GM21515 (cell line): ENCODE data around the gene CDH23.

ENCODE experiments used
- ATAC-seq: cut with Tn5 transposase; IDR thresholded peaks from one replicate; pipeline ENCODE4 v1.9.1; 2021; ENCODE audit not compliant: unreplicated experiment

CDH23 gene

DNA sequence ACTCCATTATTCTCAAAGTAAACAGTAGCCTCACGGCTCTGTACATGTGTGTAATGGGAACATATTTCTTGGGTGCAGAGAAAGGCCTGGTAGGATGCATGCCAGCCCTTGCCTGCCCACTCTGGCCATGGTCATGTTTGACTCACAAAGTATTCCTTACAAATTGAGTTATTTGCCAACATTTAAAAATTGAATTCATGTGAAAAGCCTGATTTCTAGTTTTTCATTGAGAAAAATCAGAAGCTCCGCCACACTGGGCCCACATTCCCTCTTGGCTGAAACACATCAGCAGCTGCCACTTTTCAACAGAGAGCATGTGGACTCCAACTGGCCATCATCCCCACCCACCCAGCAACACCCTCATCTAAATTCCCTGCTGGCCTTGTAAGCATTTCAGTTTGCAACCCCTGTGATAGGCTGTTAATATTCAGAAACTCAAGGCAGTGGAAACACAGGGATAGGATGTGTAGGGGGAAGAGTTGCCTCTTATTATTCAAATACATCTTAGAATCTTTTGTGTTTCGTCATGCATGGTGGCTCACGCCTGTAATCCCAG lies 40.9 kb downstream of the CDH23 start:
- no peak for ATAC-seq

DNA sequence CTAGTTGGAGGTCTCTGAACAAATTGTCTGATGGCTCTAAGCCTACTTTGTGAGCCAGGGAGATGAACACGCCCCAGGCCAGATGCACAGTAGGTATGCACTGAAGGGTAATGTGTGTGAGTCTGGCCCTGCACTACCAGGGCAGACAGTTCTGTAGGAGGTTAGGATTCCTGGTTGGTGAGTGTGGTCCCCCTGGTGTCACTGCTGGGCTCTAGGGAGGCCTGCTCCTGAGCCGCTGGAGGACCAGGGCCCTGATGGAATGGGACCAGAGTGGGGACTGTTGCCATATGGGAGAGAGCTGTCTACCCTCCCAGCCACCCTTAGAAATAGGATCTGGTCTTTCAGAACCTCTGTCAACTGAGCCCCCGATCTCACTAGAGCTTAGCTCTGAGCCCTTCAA lies 42.0 kb downstream of the CDH23 start:
- ATAC-seq: no peak

DNA sequence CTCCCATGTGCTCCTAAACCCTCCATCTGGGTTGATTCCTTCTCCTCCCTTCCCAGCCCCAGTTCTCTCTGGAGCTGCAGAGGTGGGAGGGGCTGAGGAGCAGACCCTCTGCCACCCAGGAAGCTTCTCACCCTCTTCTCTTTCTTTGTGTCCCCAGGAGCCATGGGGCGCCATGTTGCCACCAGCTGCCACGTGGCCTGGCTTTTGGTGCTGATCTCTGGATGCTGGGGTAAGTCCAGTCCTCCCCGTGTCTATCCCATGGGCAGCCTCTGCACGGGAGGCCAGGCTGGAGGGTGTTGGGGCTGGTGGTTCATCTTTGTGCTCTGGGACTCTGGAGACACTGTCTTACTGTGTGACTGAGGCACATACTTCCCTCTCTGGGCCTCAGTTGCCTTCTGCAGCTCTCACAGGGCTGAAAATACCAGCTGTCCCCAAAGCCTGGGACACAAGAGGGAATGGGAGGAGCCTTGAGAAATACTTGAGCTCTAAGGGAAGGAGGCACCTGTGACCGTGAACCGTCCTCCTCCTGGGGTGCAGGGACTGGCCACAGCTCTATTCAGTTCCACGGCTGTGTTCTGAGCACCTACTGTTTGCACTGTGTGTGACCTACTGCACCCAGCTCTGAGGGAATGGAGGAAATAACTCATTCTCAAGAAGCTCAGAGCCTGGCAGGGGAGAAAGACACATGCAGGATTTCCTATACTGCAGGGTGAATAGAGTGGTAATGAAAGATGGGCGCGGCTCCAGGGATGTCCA lies 43.1 kb downstream of the CDH23 start:
- no peak for ATAC-seq

DNA sequence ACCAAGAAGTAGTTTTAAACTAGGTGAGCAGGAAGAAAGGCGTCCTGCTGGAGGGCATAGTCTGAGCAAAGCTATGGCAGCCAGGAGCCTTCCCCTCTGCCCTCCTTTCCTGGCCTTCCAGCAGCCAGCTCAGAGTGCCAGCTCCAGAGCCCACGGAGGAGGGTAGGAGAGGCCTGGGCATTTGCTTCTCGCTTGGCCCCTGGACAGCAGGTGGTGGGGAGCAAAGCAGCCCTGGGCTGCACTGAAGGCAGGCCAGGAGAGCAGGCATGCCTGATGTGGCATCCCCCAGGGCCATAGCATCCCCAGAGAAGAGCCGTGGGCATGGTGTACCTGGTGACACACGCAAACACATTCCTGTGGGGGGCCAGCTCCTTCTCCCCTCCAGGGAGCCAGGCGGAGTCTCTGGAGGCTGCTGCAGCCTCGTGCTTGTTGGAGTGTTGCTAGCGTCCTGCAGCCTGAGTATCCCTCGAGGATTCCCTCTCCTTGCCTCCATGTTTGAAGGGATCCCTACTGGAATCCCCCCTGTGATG lies 43.9 kb downstream of the CDH23 start:
- ATAC-seq: no peak

DNA sequence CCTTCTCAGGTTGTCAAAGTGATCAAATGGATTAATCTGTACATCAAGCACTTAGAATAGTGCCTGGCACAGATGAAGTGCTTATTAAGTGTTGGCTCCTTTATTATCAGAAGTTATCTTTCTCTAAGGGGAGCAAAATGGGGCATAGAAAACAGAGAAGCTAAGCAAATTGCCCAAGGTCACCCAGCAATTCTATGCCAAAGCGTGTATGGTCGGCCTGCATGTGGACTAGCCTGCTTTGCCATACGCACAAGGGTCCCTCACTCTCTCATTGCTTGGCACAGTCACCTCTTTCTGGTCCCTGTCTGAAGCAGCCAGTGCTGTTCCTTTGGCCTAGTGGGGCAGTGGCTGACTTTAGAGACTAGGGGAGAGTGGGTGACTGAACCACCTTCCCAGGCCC lies 45.3 kb downstream of the CDH23 start:
- ATAC-seq: no peak

DNA sequence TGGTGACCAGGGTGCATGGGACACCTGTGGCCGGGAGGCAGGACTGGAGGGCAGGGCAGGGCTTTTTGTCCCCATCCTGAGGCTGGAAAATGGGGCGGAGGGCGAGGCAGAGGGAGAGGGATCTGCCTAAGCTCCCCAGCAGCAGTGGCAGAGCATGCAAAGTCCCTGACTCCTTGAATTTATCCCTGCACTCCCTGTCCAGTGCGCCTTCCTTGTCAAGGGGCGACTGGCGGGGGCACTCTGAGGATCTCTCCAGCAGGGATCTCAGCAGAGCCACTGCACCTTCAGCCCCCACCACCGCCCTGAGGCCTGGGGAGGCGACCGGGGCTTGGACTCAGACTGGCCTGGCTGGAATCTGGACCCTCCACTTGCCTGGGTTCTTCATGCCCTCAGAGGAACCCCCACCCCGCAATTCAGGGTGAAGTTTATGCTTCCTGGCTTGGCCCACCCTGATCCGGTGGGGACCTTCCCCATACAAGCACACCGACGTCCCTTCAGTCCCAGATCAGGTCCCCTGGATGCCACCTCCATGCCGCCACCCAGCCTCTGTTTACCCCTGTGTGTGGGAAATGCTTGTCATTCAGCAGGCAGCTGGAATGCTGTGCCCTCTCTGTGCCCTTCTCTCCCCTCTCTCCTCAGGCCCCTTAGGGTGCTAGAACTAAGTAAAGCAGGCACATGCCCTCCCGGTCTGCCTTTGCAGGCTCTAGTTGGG lies 46.3 kb downstream of the CDH23 start:
- ATAC-seq: no peak

DNA sequence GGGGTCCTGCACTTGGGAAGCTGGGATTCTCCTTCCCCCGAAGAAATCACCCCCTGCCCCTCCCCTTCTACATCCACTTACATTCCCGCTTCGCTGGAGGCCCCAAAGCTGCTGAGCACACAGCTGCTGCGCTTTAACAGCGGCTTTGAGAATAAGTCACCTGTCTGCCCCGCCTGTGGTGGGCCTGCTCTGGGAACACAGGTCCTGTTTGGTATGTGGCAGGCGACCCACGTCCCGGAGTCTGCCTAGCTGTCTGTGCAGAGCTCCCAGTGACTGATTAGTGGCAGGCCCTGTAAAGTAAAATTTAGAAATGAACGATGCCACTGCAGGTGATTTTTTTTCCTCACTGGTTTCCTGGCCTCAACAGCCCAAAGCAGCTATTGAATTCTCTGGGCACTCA lies 47.0 kb downstream of the CDH23 start:
- no peak for ATAC-seq

DNA sequence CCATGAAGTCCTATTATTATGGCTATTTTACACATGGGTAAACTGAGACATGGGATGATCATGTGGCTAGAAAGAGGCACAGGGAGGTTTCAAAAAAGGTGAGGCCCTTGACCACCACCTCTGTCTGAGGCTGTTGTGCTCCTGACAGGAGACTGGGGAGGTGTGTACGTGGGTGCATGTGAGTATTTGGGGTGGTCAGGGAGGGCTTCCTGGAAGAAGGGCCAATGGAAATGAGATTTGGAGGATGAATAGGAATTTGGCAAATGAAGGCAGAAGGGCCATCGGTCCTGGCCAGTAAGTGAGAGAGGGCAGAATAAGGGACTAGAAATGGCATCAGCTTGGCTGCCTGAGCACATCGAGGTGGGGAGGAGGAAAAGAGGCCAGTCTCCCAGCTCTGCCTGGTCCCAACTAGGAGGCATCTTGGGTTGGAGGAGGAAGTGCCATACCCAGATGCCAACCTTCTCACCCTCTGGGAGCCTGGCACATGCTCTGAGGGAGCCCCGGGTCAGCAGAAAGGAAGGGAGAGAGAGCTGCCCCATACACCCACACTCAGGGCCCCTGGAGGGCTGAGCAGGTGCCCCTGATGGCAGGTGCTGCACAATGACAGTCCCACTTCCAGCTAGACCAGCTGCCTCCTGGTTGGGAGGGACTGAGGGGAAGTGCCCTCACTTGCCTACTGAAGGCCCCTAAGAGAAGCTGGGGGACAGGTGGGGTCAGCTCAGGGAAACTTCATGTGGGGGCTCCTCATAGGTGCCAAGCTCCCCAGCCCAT lies 47.7 kb downstream of the CDH23 start:
- ATAC-seq: no peak

DNA sequence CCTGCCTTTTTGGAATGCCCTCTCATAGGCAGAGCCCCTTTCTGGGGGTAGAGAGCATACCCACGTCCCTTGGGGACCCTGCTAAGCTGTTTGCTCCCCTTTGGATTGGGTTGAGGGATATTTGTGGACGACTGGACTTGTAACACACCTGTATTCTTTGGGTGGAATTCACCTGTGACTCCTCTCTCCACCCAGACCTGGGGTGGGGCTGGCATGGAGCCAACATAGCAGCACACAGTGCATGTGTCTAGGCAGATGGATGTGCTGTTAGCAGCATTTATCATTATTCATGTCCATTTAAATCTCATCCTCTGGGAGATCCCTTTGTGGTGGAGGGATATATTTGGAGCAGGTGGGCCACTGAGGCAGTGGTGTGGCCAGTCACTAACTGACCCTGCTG lies 51.0 kb downstream of the CDH23 start:
- no peak for ATAC-seq

DNA sequence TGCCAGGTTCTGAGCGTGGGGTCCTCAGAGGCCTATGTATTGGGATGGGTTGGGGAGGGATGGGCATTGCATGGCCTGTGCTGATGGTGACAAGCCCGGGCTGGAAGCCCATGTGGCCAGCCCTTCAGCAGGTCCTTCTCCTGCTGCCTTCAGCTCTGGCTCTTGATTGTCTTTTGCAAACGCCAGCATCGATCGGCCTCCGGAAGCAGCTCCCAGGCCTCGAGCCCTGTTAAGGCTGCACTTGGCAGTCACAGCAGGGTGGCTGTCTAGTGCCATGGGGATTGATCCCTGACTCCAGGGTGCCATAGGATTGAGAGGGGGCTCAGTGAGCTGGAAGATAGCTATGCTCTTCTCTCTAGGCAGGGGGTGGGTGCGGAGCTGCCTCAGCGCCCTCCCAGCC lies 51.4 kb downstream of the CDH23 start:
- no peak for ATAC-seq

DNA sequence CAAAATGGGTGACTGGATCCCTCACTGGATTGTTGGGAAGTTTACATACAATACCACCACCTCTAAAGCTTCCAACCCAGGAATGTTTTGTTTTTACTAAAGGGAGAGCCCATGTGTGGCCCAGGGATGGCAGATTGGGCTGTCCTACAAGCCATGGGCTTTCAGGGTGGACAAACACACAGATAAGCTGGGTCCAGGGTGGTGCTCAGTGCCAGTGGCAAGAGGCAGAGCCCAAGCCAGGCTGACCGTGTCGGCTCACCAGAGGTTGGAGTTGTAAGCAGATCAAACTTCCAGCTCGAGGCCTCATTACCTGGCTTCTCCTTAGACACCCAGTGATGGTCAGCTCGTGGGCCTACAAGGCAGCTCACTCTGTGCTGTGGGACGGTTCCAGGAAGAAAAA lies 52.3 kb downstream of the CDH23 start:
- ATAC-seq: no peak

DNA sequence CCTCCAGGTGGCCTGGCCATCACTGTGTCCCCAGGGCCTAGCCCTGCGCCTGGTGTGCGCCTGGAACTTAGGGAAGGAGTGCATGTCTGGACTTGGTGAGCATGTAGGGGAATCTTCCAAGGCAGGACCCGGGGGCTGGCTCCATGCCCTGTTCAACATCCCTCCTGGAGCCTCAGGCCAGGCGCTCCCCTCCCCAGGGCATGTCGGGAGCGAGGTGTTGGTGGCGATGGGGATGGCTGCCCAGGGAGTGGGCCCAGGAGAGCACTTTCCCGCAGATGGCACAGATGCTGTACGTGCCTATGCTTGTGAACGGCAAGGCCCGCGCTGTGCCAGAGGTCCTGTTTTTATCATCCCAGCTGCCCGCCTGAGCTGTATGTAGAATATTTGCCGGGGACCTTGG lies 55.0 kb downstream of the CDH23 start:
- no peak for ATAC-seq

DNA sequence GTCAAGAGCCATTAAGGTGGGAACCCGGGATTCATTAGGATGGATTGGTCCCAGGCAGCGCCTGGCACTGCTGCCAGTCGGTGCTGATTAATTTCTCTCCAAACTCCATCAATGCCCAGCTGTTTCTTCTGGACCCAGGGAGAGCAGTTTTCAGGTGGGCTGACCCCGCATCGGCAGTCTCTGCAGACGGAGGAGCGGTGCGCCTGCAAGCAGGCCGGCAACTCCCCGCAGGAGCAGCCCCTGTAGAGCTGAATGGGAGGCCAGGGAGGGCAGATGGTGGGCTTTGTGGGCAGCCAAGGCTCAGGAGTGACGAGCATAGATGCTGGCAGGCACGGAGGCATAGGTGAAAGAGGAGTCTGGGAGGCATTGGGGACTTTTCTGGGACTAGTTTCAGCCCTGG lies 56.5 kb downstream of the CDH23 start:
- no peak for ATAC-seq

DNA sequence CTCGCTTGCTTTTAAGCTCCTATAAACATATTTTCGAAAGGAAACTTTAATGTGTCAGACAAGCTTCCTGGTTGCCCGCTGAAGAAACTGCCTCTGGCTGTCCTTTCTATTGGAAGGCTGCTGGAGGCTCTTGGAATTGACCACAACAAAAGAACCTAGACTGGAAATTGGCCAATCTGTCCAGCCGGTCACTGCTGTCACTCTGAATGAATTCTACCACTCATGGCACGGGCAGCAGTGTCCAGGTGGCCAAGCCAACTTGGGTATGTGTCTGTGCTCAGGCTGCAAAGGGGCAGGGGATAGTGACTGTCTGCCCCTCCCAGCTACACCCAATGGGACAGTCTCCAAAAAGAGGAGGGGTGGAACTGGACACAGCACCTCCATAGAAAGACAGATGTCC lies 57.6 kb downstream of the CDH23 start:
- ATAC-seq: no peak

DNA sequence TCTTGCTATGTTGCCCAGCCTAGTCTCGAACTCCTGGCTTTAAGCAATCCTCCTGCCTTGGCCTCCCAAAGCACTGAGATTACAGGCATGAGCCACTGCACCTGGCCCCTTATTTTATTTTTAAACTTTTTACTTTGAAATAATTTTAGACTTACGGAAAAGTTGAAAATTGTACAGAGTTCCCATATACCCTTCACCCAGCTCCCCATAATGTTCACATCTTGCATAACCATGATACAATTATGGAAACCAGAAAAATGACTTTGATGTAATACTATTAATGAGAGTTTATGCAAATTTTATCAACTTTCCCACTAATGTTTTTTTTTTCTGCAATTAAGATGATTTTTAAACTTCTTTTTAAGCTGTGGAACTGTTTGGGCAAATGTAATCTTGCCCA lies 58.3 kb downstream of the CDH23 start:
- ATAC-seq: no peak

DNA sequence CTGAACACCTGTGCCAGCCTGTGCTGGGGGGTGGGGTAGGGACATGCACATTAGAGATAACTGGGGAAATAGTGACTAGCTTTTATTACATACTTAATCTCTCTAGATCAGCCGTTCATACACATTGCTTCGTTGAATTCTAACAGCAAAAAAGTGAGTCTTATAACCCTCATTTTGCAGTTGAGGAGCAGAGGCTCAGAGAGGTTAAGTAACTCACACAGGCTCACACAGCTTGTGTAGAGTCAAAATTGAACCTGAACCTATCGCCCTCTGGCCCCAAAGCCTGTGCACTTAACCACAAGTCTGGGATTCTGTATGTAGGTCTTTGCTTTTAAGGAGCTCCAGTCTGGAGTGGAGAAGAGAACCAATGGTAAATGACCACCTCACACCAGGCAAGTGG lies 59.9 kb downstream of the CDH23 start:
- ATAC-seq: no peak

DNA sequence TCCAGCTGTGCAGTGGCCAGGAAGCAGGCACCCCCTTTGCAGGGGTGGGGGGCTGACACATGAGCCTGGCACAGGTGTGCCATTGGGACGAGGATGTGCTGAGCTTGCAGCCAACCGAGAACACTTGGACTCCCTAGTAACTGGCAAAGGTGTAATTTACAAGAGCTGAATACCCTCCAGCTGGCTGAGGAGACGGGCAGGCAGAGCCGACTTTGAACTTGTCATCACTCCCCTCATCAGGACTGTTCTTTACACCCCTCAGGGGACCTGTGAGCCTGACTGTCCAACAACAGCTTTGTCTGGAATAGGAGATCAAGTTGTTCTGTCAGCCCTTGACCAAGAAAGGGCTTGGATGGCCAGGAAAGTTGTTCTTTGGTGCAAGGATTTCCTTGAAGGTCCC lies 61.2 kb downstream of the CDH23 start:
- no peak for ATAC-seq

DNA sequence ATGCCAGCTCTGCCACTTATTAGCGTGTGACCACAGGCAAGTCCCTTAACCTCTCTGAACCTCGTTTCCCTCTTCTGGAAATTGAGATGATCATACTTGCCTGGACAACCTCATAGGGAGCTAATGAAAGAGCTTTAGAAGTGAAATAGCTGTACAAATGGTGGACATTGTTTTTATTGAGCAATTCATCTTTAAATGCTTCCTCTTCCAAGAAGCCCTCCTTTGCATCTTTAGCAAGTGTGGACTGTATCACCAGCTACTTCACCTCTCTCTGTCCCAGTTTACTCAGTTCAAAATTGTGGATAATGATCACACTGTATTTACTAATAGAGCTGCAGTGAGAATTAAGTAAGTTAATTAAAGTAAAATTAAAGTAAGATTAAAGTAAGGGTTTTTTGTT lies 61.7 kb downstream of the CDH23 start:
- no peak for ATAC-seq

DNA sequence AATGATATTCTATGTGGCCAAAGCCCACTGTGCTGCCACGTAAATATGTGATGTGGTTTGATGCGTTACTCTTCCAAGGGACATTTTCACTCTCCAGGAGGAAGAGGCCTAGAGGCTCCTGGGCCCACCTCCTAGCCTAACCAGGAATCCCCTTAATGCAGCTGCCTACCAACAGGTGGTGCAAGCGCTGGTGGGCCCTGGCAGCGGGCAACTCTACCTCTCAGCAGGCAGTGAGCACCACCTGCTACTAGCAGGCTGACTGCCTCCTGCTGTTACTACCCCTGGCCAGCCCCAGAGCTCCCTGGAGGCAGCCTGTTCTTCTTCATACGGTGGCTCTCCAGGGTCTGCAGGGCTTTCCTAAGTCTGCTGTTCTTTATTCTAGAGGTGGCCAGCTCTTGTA lies 62.8 kb downstream of the CDH23 start:
- ATAC-seq: no peak

DNA sequence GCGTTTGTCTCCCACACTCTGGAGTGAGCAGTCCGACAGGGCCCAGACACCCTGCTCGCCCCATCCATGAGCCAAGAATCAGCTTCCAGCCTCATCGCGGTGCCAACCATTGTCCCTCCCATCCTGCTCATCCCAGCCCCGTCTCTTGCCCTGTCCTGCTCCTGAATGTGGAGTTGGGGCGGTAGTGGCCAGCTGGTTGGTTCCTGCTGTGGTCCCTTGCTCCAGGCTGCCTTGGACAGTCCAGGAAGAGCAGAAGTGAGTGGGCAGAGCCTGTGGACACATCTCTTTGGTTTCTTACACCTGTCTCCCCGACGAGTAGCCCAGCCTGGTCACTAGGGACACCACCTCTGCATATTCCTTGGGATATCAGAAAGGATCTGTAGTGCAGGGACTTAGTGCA lies 63.9 kb downstream of the CDH23 start:
- ATAC-seq: no peak

DNA sequence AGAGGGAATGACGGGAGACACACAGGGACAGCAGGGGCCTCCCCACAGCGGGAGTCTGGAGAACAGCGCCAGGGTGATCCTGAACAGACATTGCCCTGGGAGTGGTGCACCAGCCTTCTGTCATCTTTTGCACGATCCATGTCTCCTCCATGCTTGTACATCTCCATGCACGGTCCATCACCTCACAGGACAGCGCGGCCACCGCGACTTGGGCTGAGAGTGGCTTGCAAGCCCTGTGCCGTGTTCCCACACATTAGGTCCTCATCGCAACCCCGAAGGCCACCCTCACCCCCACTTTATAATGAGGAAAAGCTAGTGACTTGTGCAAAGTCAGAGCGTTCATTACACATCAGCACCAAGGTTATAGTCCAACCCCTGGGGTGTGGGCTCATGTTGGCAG lies 64.7 kb downstream of the CDH23 start:
- no peak for ATAC-seq
